Immature natural killer cell (primary cell): ENCODE results near the gene MYCBP2. TPM values are rescaled to one million over a fixed set of nuclear protein-coding genes. Genes with fewer than 3 reads are reported as not detected.

Experiments used
- DNase-seq, 3 donors: peaks; one replicate each; pipeline ENCODE4 v3.0.0; 2022; ENCODE audit warnings: mixed read lengths in 1 of 3
- H3K27ac Mint-ChIP-seq, 6 donors: one replicate each; pipeline ENCODE4 v1.8.0; 2020; ENCODE audit warnings: mixed read lengths in 6 of 6, mild to moderate bottlenecking in 5 of 6, inconsistent platforms in 4 of 6, moderate library complexity in 3 of 6
- H3K27me3 Mint-ChIP-seq, 3 donors: one replicate each; pipeline ENCODE4 v1.8.0; 2020 to 2021; ENCODE audit warnings: low read depth in 3 of 3, mild to moderate bottlenecking in 3 of 3, mixed read lengths in 3 of 3, moderate library complexity in 3 of 3, inconsistent platforms in 1 of 3
- H3K36me3 Mint-ChIP-seq, 3 donors: one replicate each; pipeline ENCODE4 v1.8.0; 2020; ENCODE audit warnings: mixed read lengths in 3 of 3, inconsistent platforms in 2 of 3, mild to moderate bottlenecking in 2 of 3
- H3K4me1 Mint-ChIP-seq, 2 donors: one replicate each; pipeline ENCODE4 v1.8.0; 2020; ENCODE audit warnings: inconsistent platforms in 2 of 2, mild to moderate bottlenecking in 2 of 2, mixed read lengths in 2 of 2, moderate library complexity in 1 of 2
- H3K4me3 Mint-ChIP-seq, 5 donors: one replicate each; pipeline ENCODE4 v1.8.0; 2020; ENCODE audit warnings: mild to moderate bottlenecking in 5 of 5, mixed read lengths in 5 of 5, inconsistent platforms in 3 of 5, moderate library complexity in 3 of 5
- H3K9me3 Mint-ChIP-seq, 6 donors: one replicate each; pipeline ENCODE4 v1.8.0; 2020; ENCODE audit warnings: mild to moderate bottlenecking in 6 of 6, mixed read lengths in 6 of 6, inconsistent platforms in 4 of 6, moderate library complexity in 3 of 6
- polyA plus RNA-seq, 3 donors: library from polyadenylated mRNA; unstranded; fragments of 300-500 nt; fragmentation: Illumina TruSeq; gene quantifications; one replicate each; pipeline ENCODE4 v1.2.3, GENCODE V29; 2021

MYCBP2 gene
- polyA plus RNA-seq, 3 donors from 2014 or later: 7.6 to 44.0 (median 18.6) TPM

DNA sequence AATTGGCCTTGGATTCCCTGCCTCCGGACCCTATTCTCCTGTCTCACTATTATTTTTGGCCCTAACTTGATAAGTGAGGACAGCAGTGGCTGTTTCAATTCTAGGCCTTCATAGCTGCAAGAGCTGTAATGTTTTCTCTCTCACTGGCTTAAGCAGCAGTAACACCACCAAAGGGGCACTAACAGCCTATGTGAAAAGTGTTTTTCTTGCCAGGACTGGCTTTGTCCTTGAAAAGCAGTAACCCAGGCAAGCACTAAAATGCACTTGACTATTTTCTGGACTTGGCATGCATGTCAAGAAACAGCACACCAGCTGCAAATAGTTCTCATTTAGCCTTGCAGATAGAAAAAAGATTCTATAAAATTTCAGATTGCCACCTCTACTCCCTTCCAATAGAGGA lies 290.6 kb downstream of the MYCBP2 start:
- no peak for DNase-seq
- H3K27ac Mint-ChIP-seq: no peak overlapping the region
- no peaks in the 10 kb centered on the region for H3K9me3 Mint-ChIP-seq
- H3K27me3 Mint-ChIP-seq: peaks cover 0 to 2% (median 2%) of the 10 kb centered on the region in 3 donors
- H3K4me3 Mint-ChIP-seq: no peak overlapping the region
- no peaks in the 10 kb centered on the region for H3K4me1 Mint-ChIP-seq
- H3K36me3 Mint-ChIP-seq: peaks cover 0 to 11% (median 0%) of the 10 kb centered on the region in 3 donors

DNA sequence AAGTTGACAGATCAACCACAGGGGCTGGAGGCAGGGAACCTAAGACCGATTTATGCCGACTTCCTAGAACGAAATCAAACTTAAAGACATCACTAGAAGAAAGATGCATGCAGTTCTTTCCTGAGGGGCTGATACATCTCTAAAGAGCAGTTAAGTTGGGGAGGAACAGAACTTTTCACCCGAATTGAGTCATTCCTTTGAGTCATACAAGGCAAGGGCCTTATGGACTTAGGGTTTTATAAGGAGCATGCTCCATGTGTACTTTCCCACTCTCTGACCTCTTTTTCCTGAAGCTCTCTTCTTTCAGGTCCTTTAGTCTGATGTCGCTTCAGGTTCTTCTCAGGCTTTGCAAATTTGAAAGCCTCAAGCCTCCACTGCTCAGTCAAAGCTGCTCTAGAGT lies 292.0 kb downstream of the MYCBP2 start:
- no peaks in the 10 kb centered on the region for H3K9me3 Mint-ChIP-seq
- H3K4me3 Mint-ChIP-seq: no peak overlapping the region
- H3K4me1 Mint-ChIP-seq: no peaks in the 10 kb centered on the region
- peaks cover 0 to 2% (median 2%) of the 10 kb centered on the region in 3 donors for H3K27me3 Mint-ChIP-seq
- H3K36me3 Mint-ChIP-seq: peaks cover 0 to 7% (median 0%) of the 10 kb centered on the region in 3 donors
- no peak for DNase-seq
- H3K27ac Mint-ChIP-seq: no peak overlapping the region

- H3K9me3 Mint-ChIP-seq: no peaks in the 10 kb centered on the region
- H3K36me3 Mint-ChIP-seq: peaks cover 0 to 9% (median 0%) of the 10 kb centered on the region in 3 donors
- H3K27me3 Mint-ChIP-seq: peaks cover 0 to 2% (median 2%) of the 10 kb centered on the region in 3 donors
- DNase-seq: no peak
- no peaks in the 10 kb centered on the region for H3K4me1 Mint-ChIP-seq
- no peak overlapping the region for H3K4me3 Mint-ChIP-seq
- no peak overlapping the region for H3K27ac Mint-ChIP-seq
Observed at GRCh38 chr13:77033717-77034302, 293.1 kb downstream of the MYCBP2 start.

GRCh38 chr13:77031656-77032243 lies 295.1 kb downstream of the MYCBP2 start:
- peaks cover 0 to 3% (median 0%) of the 10 kb centered on the region in 3 donors for H3K36me3 Mint-ChIP-seq
- H3K4me3 Mint-ChIP-seq: no peak overlapping the region
- no peak overlapping the region for H3K27ac Mint-ChIP-seq
- H3K27me3 Mint-ChIP-seq: peaks cover 2 to 11% (median 9%) of the 10 kb centered on the region in 3 donors
- no peaks in the 10 kb centered on the region for H3K9me3 Mint-ChIP-seq
- peaks cover 9 to 14% of the 10 kb centered on the region in 2 donors for H3K4me1 Mint-ChIP-seq
- DNase-seq: no peak

GRCh38 chr13:77029436-77029835 lies 297.5 kb downstream of the MYCBP2 start:
- Mint-ChIP-seq H3K27ac (no peak overlapping the region), H3K36me3 (peaks cover 0 to 3% (median 0%) of the 10 kb centered on the region in 3 donors), H3K4me3 (no peak overlapping the region), H3K27me3 (peaks cover 9 to 13% (median 12%) of the 10 kb centered on the region in 3 donors), H3K9me3 (no peaks in the 10 kb centered on the region), H3K4me1 (peaks cover 26 to 34% of the 10 kb centered on the region in 2 donors)
- DNase-seq: no peak

GRCh38 chr13:77028202-77028601 lies 298.7 kb downstream of the MYCBP2 start:
- no peak for DNase-seq
- Mint-ChIP-seq H3K4me3 (peak overlapping the region; percentile 93 to 100 (median 95)), H3K36me3 (peaks cover 0 to 3% (median 0%) of the 10 kb centered on the region in 3 donors), H3K27me3 (peaks cover 9 to 13% (median 12%) of the 10 kb centered on the region in 3 donors), H3K4me1 (peaks cover 37 to 47% of the 10 kb centered on the region in 2 donors), H3K9me3 (no peaks in the 10 kb centered on the region), H3K27ac (peak overlapping the region in 2 of 6 donors; percentile 37 to 56)

- Mint-ChIP-seq H3K27me3 (peaks cover 8 to 13% (median 12%) of the 10 kb centered on the region in 3 donors), H3K4me3 (peak within 1 kb of the TSS; percentile 95 to 100 (median 96)), H3K4me1 (peaks cover 49 to 58% of the 10 kb centered on the region in 2 donors), H3K9me3 (no peaks in the 10 kb centered on the region), H3K36me3 (peaks cover 0 to 3% (median 0%) of the 10 kb centered on the region in 3 donors), H3K27ac (peak within 1 kb of the TSS; percentile 89 to 99 (median 96))
- peak; percentile 79 to 83 (median 83) for DNase-seq
Observed at GRCh38 chr13:77026861-77027621, 299.9 kb downstream of the MYCBP2 start, which contains the start of gene FBXL3. FBXL3 (minus strand) TSS chr13:77027159; CDS start chr13:77021860, 5,299 bp downstream.

DNA sequence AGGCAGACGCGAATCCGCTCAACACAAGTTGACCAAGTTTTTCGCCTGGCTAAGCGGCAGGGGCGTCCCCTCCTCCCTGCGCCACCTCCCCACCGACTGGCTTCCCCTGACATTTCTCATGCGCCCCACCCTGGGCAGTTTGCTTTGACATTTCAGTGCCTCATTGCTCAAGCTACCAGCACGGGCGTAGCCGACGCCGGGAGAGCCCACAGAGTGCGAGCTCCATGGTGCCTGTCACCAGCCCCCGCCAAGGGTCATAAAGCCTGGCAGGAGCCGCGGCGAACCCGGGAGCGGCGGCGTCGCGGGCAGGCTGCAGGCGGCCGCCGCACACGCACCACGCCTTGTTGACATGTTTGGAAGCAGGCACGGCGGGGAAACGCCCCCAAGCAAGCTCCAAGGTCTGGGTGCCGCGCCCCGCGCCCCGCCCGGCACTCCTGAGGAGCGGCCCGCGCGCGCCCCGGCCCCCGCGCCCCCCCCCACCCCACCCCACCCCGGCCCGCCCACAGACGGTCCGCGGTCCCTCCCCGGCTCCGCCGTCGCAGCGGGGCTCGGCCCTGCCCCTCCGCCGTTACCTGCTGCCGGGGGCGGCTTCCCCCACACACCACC lies 300.5 kb downstream of the MYCBP2 start:
- Mint-ChIP-seq H3K4me1 (peaks cover 55 to 65% of the 10 kb centered on the region in 2 donors), H3K27ac (peak overlapping the region; percentile 80 to 94 (median 92)), H3K9me3 (no peaks in the 10 kb centered on the region), H3K4me3 (peak overlapping the region; percentile 93 to 98 (median 96)), H3K36me3 (peaks cover 0 to 3% (median 0%) of the 10 kb centered on the region in 3 donors), H3K27me3 (peaks cover 7 to 13% (median 12%) of the 10 kb centered on the region in 3 donors)
- peak; percentile 69 to 75 (median 72) for DNase-seq

DNA sequence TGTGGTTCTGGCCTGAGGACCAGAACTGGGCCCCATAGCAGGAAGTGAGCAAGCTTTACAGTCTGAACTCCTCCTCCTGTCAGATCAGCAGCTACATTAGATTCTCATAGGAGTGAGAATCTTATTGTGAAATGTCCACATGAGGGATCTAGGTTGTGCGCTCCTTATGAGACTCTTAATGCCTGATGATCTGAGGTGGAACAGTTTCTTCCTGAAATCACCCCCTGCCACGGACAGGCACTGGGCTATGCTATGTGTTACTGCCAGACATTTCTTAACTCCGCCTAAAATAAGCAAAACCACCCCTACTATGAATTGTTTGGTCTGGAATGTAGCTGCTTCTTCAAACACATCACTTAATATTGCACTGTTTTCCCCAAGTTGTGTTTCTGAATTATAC lies 304.6 kb downstream of the MYCBP2 start:
- Mint-ChIP-seq H3K9me3 (no peaks in the 10 kb centered on the region), H3K27me3 (peaks cover 2 to 13% (median 6%) of the 10 kb centered on the region in 3 donors), H3K36me3 (peaks cover 0 to 10% (median under 1%) of the 10 kb centered on the region in 3 donors), H3K27ac (peak overlapping the region in 2 of 6 donors; percentile 23 to 41), H3K4me1 (peaks cover 60 to 91% of the 10 kb centered on the region in 2 donors), H3K4me3 (no peak overlapping the region)
- no peak for DNase-seq

DNA sequence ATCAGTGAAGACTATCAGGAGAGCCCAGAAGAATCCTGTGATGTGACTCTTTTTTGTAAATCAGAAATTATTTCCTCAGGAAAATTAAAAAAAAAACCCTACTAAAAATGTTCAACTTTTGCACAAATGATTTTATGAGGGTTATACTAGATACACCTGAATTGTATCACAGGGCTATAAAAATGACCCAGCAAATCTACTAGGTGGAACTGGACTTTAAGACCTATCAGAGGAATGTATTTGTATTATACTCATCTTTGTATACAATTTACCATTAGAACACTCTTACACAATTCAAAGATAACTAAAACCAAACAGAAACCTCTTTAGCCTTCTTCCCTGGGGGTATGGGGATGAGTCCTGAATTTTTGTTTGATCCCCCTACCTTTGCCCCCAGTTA lies 307.1 kb downstream of the MYCBP2 start:
- H3K36me3 Mint-ChIP-seq: peaks cover 0 to 23% (median 14%) of the 10 kb centered on the region in 3 donors
- H3K9me3 Mint-ChIP-seq: no peaks in the 10 kb centered on the region
- no peak overlapping the region for H3K27ac Mint-ChIP-seq
- H3K4me1 Mint-ChIP-seq: peaks cover 45 to 81% of the 10 kb centered on the region in 2 donors
- H3K27me3 Mint-ChIP-seq: peaks cover 0 to 2% (median 0%) of the 10 kb centered on the region in 3 donors
- DNase-seq: no peak
- H3K4me3 Mint-ChIP-seq: no peak overlapping the region

GRCh38 chr13:77016888-77017623 lies 309.8 kb downstream of the MYCBP2 start:
- Mint-ChIP-seq H3K36me3 (peaks cover 4 to 47% (median 24%) of the 10 kb centered on the region in 3 donors), H3K4me1 (peaks cover 24 to 81% of the 10 kb centered on the region in 2 donors), H3K27me3 (peaks cover 0 to 1% (median 0%) of the 10 kb centered on the region in 3 donors), H3K4me3 (no peak overlapping the region), H3K27ac (no peak overlapping the region), H3K9me3 (no peaks in the 10 kb centered on the region)
- DNase-seq: no peak

GRCh38 chr13:77016251-77016812 lies 310.6 kb downstream of the MYCBP2 start:
- Mint-ChIP-seq H3K9me3 (no peaks in the 10 kb centered on the region), H3K27ac (no peak overlapping the region), H3K4me3 (no peak overlapping the region), H3K4me1 (peaks cover 18 to 79% of the 10 kb centered on the region in 2 donors), H3K36me3 (peaks cover 4 to 51% (median 24%) of the 10 kb centered on the region in 3 donors), H3K27me3 (peaks cover 0 to 1% (median 0%) of the 10 kb centered on the region in 3 donors)
- no peak for DNase-seq
